ENCODE data around the gene ZNF428.

- TF ChIP-seq CTCF (IDR thresholded peaks at IDR 0.05) (no peak), EZH2phosphoT487 (IDR thresholded peaks at IDR 0.05) (no peak)
Measured at GRCh38 chr19:43628646-43629326, 9.4 kb upstream of the ZNF428 start.

All from neural progenitor cell (in vitro differentiated cells).